D721Med (cell line): ENCODE measurements around the gene SPATA16.

Experiments
- DNase-seq: peaks from one replicate; pipeline ENCODE4 v3.0.0; 2011; ENCODE audit warnings: low spot score; ENCODE audit not compliant: insufficient read length
- FAIRE-seq: peaks from 2 replicates; lab custom pipeline; 2011; peaks lifted over from hg19 to GRCh38; lab: Jason Lieb, UNC
- TF ChIP-seq, protein P1 (sequence below): IDR thresholded peaks from 2 replicates; pipeline ENCODE4 v1.5.1; 2012; ENCODE audit warnings: mild to moderate bottlenecking, control low read depth; ENCODE audit not compliant: insufficient read depth; ENCODE audit errors: missing control alignments

Gene SPATA16

DNA sequence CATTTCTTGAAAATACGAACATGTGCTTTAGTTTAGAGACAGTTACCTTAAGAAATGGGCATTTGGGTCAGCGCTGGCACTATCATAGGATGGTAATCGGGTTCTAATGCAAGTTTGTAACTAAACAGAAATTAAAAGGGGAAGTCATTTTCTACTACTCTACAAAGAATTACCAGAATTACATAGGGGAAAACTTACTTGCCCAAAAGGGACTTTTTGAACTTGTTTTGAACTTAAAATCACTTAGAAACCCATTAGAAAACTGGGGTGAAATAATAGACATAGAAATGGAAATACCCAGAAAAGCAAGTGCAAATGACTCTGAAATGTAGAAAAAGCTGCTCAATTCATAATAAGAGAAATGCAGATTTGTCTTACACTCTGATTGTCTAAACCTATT, 44.9 kb downstream of the SPATA16 start:
- TF ChIP-seq, protein P1, sequence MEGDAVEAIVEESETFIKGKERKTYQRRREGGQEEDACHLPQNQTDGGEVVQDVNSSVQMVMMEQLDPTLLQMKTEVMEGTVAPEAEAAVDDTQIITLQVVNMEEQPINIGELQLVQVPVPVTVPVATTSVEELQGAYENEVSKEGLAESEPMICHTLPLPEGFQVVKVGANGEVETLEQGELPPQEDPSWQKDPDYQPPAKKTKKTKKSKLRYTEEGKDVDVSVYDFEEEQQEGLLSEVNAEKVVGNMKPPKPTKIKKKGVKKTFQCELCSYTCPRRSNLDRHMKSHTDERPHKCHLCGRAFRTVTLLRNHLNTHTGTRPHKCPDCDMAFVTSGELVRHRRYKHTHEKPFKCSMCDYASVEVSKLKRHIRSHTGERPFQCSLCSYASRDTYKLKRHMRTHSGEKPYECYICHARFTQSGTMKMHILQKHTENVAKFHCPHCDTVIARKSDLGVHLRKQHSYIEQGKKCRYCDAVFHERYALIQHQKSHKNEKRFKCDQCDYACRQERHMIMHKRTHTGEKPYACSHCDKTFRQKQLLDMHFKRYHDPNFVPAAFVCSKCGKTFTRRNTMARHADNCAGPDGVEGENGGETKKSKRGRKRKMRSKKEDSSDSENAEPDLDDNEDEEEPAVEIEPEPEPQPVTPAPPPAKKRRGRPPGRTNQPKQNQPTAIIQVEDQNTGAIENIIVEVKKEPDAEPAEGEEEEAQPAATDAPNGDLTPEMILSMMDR, result no peak
- DNase-seq, result no peak
- FAIRE-seq, result no peak

- TF ChIP-seq, protein P1, result no peak
- DNase-seq (no peak), FAIRE-seq (no peak)
Observed at GRCh38 chr3:173092038-173092437, 49.0 kb downstream of the SPATA16 start.

- TF ChIP-seq, protein P1, result no peak
- DNase-seq (no peak), FAIRE-seq (no peak)
Observed at GRCh38 chr3:173090492-173090891, 50.5 kb downstream of the SPATA16 start.

- TF ChIP-seq, protein P1, result no peak
- DNase-seq (no peak), FAIRE-seq (no peak)
Observed at GRCh38 chr3:173089283-173089682, 51.8 kb downstream of the SPATA16 start.

GRCh38 chr3:173078525-173078924, 62.5 kb downstream of the SPATA16 start:
- TF ChIP-seq, protein P1, result no peak
- FAIRE-seq (no peak), DNase-seq (no peak)

DNA sequence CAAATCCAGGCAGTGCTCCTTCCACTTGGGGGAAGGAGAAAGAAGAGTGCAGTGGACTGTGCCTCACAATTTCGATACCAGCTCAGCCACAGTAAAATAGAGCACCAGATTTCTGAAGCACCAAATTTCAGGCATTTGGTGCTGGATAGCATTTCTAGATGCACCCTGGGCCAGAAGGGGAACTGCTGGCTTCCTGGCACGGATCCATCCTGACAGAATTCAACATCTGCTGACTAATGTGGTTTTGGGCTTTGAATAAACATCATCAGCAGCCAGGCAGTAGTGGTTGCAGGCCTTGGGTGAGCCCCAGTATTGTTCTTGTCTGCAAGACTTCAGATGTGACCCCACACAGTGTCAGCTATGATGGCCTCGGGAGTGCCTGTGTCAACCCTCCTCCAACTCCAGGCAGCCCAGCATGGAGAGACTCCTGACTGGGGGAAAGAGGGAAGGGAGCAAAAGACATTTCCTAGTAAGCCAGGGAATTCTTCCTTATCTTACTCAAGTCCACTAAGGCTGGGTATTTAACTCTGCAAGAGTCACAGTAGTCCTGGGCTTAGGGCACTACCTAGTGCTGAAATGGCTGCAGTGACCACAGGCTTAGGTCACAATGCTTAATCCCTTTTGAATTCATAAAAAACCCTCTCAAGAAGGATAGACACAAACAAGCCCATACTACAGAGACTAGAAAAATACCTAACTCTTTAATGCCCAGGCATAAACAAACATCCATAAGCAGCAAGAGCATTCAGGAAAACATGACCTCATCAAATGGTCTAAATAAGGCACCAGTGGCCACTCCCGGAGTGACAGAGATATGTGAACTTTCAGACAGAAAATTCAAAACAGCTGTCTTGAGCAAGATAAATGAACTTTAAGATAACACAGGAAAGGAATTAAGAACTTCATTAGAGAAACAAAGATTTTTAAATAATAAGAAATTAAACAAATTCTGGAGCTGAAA, 74.7 kb downstream of the SPATA16 start:
- TF ChIP-seq, protein P1, result no peak
- no peak for DNase-seq
- no peak for FAIRE-seq

DNA sequence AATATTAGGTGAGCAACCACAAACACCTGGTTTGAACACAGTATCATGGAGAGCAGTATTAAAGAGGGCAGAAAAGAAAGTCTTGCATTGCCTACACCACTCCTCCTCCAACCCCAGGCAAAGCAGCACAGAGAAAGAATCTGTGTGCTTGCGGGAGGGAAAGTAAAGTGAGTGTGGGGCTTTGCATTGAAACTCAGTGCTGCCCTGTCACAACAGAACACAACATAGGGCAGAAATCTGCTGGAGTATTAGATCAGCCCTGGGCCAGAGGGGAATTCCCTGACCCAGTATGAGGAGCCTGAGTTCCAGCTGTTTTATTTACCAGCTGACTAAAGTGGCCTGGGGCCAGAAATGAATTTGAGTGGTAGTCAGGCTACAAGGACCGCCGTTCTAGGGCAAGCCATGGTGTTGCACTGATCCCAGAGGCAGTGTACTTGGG, 75.5 kb downstream of the SPATA16 start:
- DNase-seq, result no peak

More for the DNA sequence above, 75.5 kb downstream of the SPATA16 start:
- TF ChIP-seq, protein P1, result no peak
- FAIRE-seq, result no peak
